GM12878 (cell line): ENCODE data around the gene IMPACT. TPM values are rescaled to one million over a fixed set of nuclear protein-coding genes. Genes with fewer than 3 reads are reported as not detected.

Experiments used
- ATAC-seq: fragments of 200-7000 bp; cut with Tn5 transposase; 3 replicates; pipeline ENCODE4 v1.9.1; 2020; ENCODE audit warnings: mild to moderate bottlenecking, moderate library complexity
- BruUV-seq: library from RNA; stranded (reverse); fragments of 400-500 nt; replicated peaks from 2 replicates; lab custom pipeline; 2021; lab: Mats Ljungman, UMichigan
- CTCF ChIA-PET: fragments of 300-600 bp; sonication (Branson Sonifier 250); formaldehyde crosslinking; extraction: SDS; loops from one replicate; lab custom pipeline; 2021; ENCODE audit warnings: inconsistent platforms; lab: Yijun Ruan, JAX
- POLR2A ChIA-PET: fragments of 350-600 bp; formaldehyde crosslinking; extraction: SDS; loops from one replicate; lab custom pipeline; 2021; ENCODE audit warnings: inconsistent platforms; lab: Charles Lee
- RAD21 ChIA-PET: fragments of 300-600 bp; sonication (Branson Sonifier 250); formaldehyde crosslinking; loops from one replicate; lab custom pipeline; 2023; ENCODE audit warnings: antibody characterized with exemption; ENCODE audit not compliant: unreplicated experiment; lab: Charles Lee
- SMC1A ChIA-PET: fragments of 300-600 bp; sonication (Branson Sonifier 250); formaldehyde crosslinking; loops from one replicate; lab custom pipeline; 2023; ENCODE audit not compliant: unreplicated experiment, uncharacterized antibody; lab: Charles Lee
- DNase-seq: peaks from one replicate; pipeline ENCODE4 v3.0.0-alpha.2; 2011; ENCODE audit warnings: low read depth, low spot score
- FAIRE-seq: peaks from 3 replicates; lab custom pipeline; 2011; peaks lifted over from hg19 to GRCh38; lab: Jason Lieb, UNC
- H2AFZ ChIP-seq: 2 replicates; pipeline ENCODE4 v1.6.0; 2011; ENCODE audit warnings: low read depth, low read length, control low read depth; ENCODE audit not compliant: control insufficient read depth
- H3K27ac ChIP-seq: 2 replicates; pipeline ENCODE4 v1.5.1; 2011; ENCODE audit warnings: control low read depth; ENCODE audit not compliant: control insufficient read depth, insufficient read depth
- H3K27me3 ChIP-seq, 2 experiments: replicated peaks in 1 of 2; 2 replicates each; pipeline versions ENCODE4 v1.6.0 to v1.6.1; 2011; ENCODE audit warnings: low read length in 1 of 2; ENCODE audit not compliant: control insufficient read depth in 2 of 2, insufficient read depth in 2 of 2
- H3K36me3 ChIP-seq, 2 experiments: 2 replicates each; pipeline ENCODE4 v1.5.1; 2011; ENCODE audit warnings: low read length in 1 of 2; ENCODE audit not compliant: control insufficient read depth in 2 of 2, insufficient read depth in 2 of 2
- H3K4me1 ChIP-seq: 2 replicates; pipeline ENCODE4 v1.6.1; 2011; ENCODE audit warnings: mild to moderate bottlenecking, low read length, moderate library complexity, mixed read lengths; ENCODE audit not compliant: control insufficient read depth, insufficient read depth
- H3K4me2 ChIP-seq: 2 replicates; pipeline ENCODE4 v1.6.0; 2011; ENCODE audit warnings: control low read depth; ENCODE audit not compliant: control insufficient read depth, insufficient read depth
- H3K4me3 ChIP-seq: fragments of 200-600 bp; sonication (generic); 2 replicates; pipeline ENCODE4 v1.5.1; 2016
- H3K79me2 ChIP-seq: 2 replicates; pipeline ENCODE4 v1.6.0; 2011; ENCODE audit warnings: low read length; ENCODE audit not compliant: control insufficient read depth, insufficient read depth
- H3K9ac ChIP-seq: 2 replicates; pipeline ENCODE4 v1.8.0; 2011; ENCODE audit warnings: low read length, control low read depth, mixed read lengths; ENCODE audit not compliant: control insufficient read depth, insufficient read depth
- H3K9me3 ChIP-seq: replicated peaks from 3 replicates; pipeline ENCODE4 v1.5.1; 2011; ENCODE audit warnings: mild to moderate bottlenecking, low read length; ENCODE audit not compliant: control insufficient read depth, insufficient read depth
- H4K20me1 ChIP-seq: 2 replicates; pipeline ENCODE4 v1.6.0; 2011; ENCODE audit not compliant: control insufficient read depth, insufficient read depth
- BCL3 ChIP-seq: IDR thresholded peaks from 2 replicates; pipeline ENCODE4 v1.6.1; 2011; ENCODE audit warnings: borderline replicate concordance, low read depth, mild to moderate bottlenecking, moderate library complexity, low read length; ENCODE audit not compliant: insufficient read depth, poor library complexity, severe bottlenecking
- DPF2 ChIP-seq: fragments of 450-650 bp; IDR thresholded peaks from 2 replicates; pipeline ENCODE4 v1.6.1; 2017; ENCODE audit warnings: mild to moderate bottlenecking
- EED ChIP-seq: sonication (generic); IDR thresholded peaks from 2 replicates; pipeline ENCODE4 v1.6.1; 2016; ENCODE audit warnings: antibody characterized with exemption, low read depth
- EGR1 ChIP-seq, 2 experiments: IDR thresholded peaks; 1 replicate in 1 of 2; 2 replicates in 1 of 2; pipeline ENCODE4 v1.6.1; 2011 to 2012; ENCODE audit warnings: low read depth in 2 of 2, low read length in 2 of 2, borderline replicate concordance in 1 of 2, mild to moderate bottlenecking in 1 of 2, moderate library complexity in 1 of 2
- ESRRA ChIP-seq: IDR thresholded peaks from 2 replicates; pipeline ENCODE4 v1.6.1; 2012; ENCODE audit warnings: mild to moderate bottlenecking, low read length, improper control_type of control experiment
- HDAC6 ChIP-seq: fragments of 200-600 bp; sonication (generic); IDR thresholded peaks from one replicate; pipeline ENCODE4 v1.8.0; 2017; ENCODE audit warnings: antibody characterized with exemption; ENCODE audit not compliant: unreplicated experiment
- MAX ChIP-seq: IDR thresholded peaks from 2 replicates; pipeline ENCODE4 v1.6.1; 2012; ENCODE audit warnings: low read depth, low read length, improper control_type of control experiment
- NFYB ChIP-seq: IDR thresholded peaks from 2 replicates; pipeline ENCODE4 v1.6.1; 2011; ENCODE audit warnings: low read depth, mild to moderate bottlenecking, low read length, improper control_type of control experiment, moderate library complexity; ENCODE audit not compliant: insufficient read depth
- NR2F1 ChIP-seq: fragments of 450-650 bp; conservative IDR thresholded peaks from 2 replicates; pipeline ENCODE4 v1.6.1; 2017; ENCODE audit warnings: mild to moderate bottlenecking
- POLR2AphosphoS2 ChIP-seq: IDR thresholded peaks from 2 replicates; pipeline ENCODE4 v1.6.1; 2011; ENCODE audit warnings: low read depth, mild to moderate bottlenecking, low read length, improper control_type of control experiment, moderate library complexity
- RBBP5 ChIP-seq: fragments of 200-600 bp; sonication (generic); conservative IDR thresholded peaks from 2 replicates; pipeline ENCODE4 v1.6.1; 2016
- WGBS: methylation state at CpG from one replicate; pipeline ENCODE4 v1.1.6; 2016; ENCODE audit warnings: low lambda C conversion rate; ENCODE audit not compliant: insufficient replicate concordance, insufficient coverage; ENCODE audit errors: missing lambda C conversion rate; 5-methylcytosine and 5-hydroxymethylcytosine counted together
- in situ Hi-C: fragments of 300-500 bp; cut with MboI; formaldehyde crosslinking; loops from 9 replicates; pipeline ENCODE4 v1.14.3; 2018; ENCODE audit warnings: mixed read lengths
- intact Hi-C: fragments of 100-400 bp; cut with micrococcal nuclease; formaldehyde crosslinking; loops from one replicate; pipeline ENCODE4 v1.14.2; 2022; ENCODE audit not compliant: unreplicated experiment
- polyA plus RNA-seq, 11 experiments: library from polyadenylated mRNA; depleted of rRNA in 4 of 11; unstranded in 6 of 11; stranded (reverse) in 5 of 11; fragments of >200 nt; fragmentation: Nextera tagmentation in 4 of 11; fragmentation: Illumina TruSeq in 1 of 11; extraction: Ambion mirVana in 4 of 11; extraction: Trizol in 1 of 11; gene quantifications; 1 replicate in 1 of 11; 2 replicates in 10 of 11; pipeline versions ENCODE4 v1.2.1 to v1.2.3, GENCODE V29; 2011 to 2016; ENCODE audit warnings: inconsistent platforms in 2 of 11, missing spikeins in 2 of 11, low read depth in 1 of 11
- total RNA-seq, 4 experiments: library from RNA; depleted of rRNA in 3 of 4; stranded (reverse); fragments of >200 nt in 3 of 4; fragmentation: Illumina TruSeq in 1 of 4; extraction: Trizol in 1 of 4; gene quantifications; 2 replicates each; pipeline versions ENCODE4 v1.2.1 to v1.2.3, GENCODE V29; 2013 to 2021
- TF ChIP-seq, protein P1 (sequence below): fragments of 450-650 bp; IDR thresholded peaks from 2 replicates; pipeline ENCODE4 v1.6.1; 2017; ENCODE audit warnings: antibody characterized with exemption, mild to moderate bottlenecking, moderate library complexity

The IMPACT gene
- total and polyA plus RNA-seq, 10 of the 15 experiments (the other 5 are each of a cell fraction or from before 2014, with no cell fraction given) = 0.10 to 0.84 (median 0.53) TPM

- peaks cover 1 to 2% of the 10 kb centered on the region in 2 experiments; a peak in 2 of 4 replicates for H3K27me3 ChIP-seq
- H3K36me3 ChIP-seq = no peaks in the 10 kb centered on the region
- no peaks in the 10 kb centered on the region for H3K9me3 ChIP-seq
- no peak for TF ChIP-seq BCL3
- TF ChIP-seq DPF2 = no peak
- no peak for TF ChIP-seq HDAC6
- TF ChIP-seq EGR1 (IDR thresholded peaks at IDR 0.05; ENCODE audit: borderline replicate concordance in 1 of 2, low read depth in 2 of 2, low read length in 2 of 2) = no peak
- no peak for TF ChIP-seq POLR2AphosphoS2
- TF ChIP-seq NR2F1 = no peak
- no peak for TF ChIP-seq ESRRA
- no peak for TF ChIP-seq NFYB
- no peak for TF ChIP-seq RBBP5
- TF ChIP-seq, protein P1, sequence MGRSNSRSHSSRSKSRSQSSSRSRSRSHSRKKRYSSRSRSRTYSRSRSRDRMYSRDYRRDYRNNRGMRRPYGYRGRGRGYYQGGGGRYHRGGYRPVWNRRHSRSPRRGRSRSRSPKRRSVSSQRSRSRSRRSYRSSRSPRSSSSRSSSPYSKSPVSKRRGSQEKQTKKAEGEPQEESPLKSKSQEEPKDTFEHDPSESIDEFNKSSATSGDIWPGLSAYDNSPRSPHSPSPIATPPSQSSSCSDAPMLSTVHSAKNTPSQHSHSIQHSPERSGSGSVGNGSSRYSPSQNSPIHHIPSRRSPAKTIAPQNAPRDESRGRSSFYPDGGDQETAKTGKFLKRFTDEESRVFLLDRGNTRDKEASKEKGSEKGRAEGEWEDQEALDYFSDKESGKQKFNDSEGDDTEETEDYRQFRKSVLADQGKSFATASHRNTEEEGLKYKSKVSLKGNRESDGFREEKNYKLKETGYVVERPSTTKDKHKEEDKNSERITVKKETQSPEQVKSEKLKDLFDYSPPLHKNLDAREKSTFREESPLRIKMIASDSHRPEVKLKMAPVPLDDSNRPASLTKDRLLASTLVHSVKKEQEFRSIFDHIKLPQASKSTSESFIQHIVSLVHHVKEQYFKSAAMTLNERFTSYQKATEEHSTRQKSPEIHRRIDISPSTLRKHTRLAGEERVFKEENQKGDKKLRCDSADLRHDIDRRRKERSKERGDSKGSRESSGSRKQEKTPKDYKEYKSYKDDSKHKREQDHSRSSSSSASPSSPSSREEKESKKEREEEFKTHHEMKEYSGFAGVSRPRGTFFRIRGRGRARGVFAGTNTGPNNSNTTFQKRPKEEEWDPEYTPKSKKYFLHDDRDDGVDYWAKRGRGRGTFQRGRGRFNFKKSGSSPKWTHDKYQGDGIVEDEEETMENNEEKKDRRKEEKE = no peak
- no peak for TF ChIP-seq MAX
- TF ChIP-seq EED = no peak
- TF ChIP-seq, all 136 proteins: peak for 0
- no peak overlapping the region for H2AFZ ChIP-seq
- ChIA-PET RAD21 (no interaction called here), CTCF (no interaction called here), SMC1A (no interaction called here), POLR2A (no interaction called here)
- intact Hi-C loops = no loop called here
- WGBS = 14% methylated on average over 7 of the region's 7 CpGs
- no peak overlapping the region for H3K4me3 ChIP-seq
- no peaks in the 10 kb centered on the region for H4K20me1 ChIP-seq
- DNase-seq (no peak), FAIRE-seq (no peak), ATAC-seq (no peak)
- H3K79me2 ChIP-seq = no peaks in the 10 kb centered on the region
- no peak overlapping the region for H3K4me2 ChIP-seq
- in situ Hi-C loops = no loop called here
- H3K27ac ChIP-seq = no peak overlapping the region
- H3K4me1 ChIP-seq = no peaks in the 10 kb centered on the region
- H3K9ac ChIP-seq = no peak overlapping the region
- no TSS peak for BruUV-seq
These were observed 39.0 kb downstream of the IMPACT start for GRCh38 chr18:24465486-24465885.
